Hematopoietic multipotent progenitor cell treated with erythropoietin and hydrocortisone succinate and interleukin-3 and kit ligand, for 17 days (in vitro differentiated cells): ENCODE data around the gene SOHLH1.

Experiments
- DNase-seq: peaks from one replicate; pipeline ENCODE4 v3.0.0-alpha.2; 2015; ENCODE audit warnings: low spot score

Gene SOHLH1

DNA sequence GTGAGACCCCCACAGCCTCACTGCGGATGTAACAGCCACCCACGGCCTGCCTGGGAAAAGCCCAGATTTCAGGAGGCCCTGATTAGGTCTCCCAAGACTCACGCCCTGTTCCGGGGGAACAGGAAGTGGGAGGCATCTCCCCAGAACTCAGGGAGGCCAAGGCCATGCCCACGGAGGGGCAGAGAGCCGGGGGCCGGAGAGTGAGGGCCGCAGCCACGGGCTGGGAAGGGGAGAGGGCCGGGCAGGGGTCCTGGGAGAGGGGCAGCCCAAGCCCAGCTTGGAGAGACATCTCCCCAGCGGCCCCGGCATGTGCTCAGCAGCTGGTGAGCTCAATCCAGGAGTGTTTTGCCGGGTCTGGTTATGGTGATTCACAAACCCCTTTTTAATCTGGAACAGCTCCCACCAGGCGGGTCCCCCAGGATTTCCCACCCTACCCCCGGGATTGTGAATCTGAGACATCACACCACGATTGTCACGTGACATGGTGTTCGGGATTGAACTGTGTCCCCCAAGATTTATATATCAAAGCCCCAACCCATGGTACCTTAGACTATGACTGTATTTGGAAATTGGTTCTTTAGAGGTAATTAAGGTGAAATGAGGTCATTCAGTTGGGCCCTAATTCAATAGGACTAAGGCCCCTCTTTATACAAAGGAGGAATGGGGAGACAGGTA, 29.3 kb upstream of the SOHLH1 start:
- no peak for DNase-seq

DNA sequence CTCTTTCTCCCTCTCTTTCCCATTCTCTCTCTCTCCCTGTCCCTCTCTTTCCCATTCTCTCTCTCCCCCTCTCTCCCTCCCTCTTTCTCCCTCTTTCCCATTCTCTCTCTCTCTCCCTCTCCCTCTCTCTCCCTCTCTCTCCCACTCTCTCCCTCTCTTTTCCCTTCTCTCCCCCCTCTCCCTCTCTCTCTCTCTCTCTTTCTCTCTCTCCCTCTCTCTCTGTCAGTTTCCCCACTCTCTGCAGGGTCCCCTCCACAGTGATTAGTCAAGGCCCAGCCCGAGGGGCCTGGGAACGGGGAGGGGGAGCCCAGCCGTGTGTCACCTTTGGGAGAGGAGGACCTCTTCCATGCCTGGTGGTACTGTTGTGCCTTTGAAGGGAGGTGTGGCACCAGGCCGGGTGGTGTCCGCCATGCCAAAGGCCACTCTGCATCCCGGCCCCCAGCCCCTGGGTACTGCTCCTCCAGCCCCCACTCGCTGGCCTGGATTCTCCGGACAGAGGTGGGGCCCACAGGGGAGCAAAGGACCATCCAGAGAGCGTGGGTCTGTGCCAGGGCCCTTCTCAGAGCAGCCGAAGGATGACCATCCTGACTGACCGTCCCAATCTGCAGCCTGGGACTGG, 28.1 kb upstream of the SOHLH1 start:
- DNase-seq, result no peak

DNA sequence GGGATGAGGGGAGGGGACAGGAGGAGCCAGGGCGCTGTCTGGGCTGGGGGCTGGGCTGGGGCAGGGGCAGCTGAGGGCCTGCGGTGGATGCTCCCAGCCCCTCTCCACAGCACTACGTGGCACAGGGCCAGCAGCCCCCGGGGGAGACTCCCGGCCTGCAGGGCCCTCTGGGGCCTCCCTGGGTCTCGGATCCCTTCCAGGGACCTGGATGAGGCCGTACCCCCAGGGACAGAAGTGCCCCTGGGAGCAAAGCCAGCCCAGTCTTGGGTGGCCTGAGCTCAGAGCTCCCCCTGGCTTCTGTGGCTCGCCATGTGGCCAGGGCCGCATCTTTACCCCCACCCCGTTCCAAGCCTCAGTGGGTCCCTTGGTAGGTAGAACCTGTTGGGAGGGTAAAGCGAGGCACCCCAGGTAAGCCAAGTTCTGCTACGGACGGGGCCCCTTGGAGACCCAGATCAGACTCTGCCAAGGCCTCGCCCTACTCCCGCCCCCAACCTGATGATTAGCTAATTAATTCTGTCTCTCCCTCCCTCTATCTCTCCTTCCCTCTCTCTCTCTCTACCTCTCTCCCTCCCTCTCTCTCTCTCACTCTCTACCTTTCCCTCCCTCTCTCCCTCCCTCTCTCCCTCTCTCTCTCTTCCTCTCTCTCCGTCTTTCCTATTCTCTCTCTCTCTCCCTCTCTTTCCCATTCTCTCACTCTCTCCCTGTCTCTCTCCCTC, 27.0 kb upstream of the SOHLH1 start:
- no peak for DNase-seq

DNA sequence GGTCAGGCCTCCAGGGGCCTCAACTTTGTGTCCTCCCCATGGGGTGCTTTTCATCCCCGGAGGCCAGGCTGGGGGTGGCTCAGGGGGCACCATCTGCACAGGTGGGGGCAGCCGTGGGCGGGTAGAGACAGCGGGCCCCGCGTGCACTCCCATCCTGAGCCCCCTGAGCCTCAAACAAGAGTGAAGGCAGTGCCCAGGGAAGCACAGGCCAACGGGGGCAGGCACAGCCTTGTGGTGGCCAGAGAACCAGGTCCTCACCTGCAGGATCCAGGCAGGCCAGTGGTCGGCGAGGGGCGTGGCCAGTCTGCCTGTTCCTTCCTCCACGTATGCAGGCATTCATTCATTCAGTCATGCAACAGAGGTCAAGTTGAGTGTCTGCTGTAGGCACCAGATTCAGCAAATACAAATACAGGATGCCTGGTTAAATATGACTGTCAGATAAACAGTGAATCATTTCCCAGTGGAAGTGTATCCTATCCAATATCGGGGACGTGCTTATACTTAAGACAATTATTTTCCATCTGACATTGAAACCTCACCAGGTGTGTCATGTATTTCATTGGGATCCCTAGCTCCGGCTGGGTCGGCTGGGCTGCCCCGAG, 25.0 kb upstream of the SOHLH1 start:
- DNase-seq, result no peak

DNA sequence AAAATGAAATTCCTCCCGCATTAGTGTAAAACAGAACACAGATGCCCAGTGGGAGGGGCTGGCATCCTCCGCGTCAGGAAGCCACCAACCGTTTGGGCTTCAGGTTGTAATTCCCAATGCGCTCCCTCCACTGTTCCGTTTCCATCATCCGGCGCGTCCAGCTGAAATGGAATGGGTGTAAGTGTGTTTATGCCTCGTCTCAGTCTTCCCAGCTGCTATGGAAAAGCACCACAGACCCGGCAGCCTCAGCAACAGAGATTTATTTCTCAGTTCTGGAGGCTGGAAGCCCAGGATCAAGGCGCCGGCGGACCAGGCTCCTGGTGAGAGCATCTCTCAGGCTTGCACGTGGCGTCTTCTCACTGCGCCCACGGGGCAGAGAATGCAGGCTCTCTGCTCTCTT, 23.1 kb upstream of the SOHLH1 start:
- DNase-seq, result no peak

DNA sequence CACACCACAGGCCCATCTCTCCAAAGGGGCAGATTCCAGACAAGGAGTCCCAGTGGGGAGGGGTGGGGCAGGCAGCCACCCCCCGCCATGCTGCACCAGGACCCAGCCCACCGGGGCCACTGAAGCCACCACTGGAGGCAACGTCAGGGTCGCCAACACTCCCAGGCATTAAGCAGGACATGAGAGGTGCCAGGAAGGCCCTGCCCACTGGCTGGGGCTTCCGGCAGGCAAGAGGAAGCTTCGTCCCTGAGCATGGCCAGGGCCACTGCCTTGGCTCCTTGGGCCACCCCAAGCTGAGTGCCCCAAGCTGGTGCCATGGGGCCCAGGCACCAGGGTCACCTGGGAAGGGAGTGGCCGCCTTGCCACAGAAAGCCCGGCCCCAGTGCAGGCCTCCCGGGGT, 20.2 kb upstream of the SOHLH1 start:
- no peak for DNase-seq

DNA sequence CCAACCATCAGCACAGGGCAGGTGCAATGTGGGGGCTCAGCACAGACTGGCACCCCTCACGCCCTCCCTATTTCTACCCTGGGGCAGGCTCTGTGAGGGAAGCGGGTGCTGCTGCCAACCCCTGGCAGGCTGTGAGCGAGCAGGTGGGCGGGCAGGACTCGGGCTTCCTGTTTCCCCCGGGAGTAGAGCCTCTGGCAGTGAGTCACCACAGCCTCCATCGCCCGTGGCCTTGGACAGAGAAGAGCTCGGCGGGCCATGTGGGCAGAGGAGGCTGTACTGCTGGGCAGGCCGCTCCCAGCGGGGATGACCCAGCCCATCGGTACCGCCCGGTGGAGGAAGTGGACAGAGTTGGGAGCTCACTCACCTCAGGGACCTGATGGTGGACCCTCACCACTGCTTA, 19.3 kb upstream of the SOHLH1 start:
- no peak for DNase-seq

DNA sequence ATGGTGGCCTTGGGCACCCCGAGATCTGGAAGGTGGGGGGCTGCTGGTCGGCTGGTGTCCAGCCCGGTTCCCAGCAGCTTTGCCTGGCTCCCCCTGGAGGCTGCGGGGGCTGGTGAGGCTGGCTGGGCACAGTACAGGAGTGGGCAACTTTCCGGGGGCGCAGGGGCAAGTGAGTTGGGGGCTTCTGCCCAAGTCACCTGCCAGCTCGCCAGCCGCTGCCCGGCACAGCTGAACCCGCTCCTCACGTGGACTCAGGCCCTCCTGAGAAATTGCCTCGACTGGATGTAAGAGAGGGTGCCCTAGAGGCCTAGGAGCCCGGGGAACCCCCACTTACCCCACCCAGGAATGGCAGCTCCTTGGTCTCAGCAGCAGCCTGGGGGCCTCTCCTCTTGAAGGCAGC, 18.1 kb upstream of the SOHLH1 start:
- DNase-seq, result no peak

DNA sequence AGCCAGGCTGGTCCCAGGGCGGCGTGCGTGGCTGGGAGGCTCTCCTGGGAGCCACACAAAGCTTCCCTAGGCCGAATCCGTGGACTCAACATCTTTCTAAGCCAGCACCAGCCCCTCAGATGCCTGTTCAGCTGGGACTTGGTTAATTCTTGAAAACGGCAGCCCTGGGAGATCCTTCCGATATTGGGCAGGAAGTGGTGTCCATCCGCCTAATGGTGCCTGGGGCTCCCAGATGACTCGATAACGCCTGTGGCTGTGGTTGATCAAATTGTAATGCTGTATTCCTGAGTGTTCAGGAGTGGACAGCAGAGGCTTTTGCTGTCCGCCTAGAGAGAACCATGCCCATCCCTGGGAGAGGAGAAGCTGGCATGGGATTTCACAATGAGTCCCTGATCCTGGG, 16.8 kb upstream of the SOHLH1 start:
- DNase-seq, result no peak

DNA sequence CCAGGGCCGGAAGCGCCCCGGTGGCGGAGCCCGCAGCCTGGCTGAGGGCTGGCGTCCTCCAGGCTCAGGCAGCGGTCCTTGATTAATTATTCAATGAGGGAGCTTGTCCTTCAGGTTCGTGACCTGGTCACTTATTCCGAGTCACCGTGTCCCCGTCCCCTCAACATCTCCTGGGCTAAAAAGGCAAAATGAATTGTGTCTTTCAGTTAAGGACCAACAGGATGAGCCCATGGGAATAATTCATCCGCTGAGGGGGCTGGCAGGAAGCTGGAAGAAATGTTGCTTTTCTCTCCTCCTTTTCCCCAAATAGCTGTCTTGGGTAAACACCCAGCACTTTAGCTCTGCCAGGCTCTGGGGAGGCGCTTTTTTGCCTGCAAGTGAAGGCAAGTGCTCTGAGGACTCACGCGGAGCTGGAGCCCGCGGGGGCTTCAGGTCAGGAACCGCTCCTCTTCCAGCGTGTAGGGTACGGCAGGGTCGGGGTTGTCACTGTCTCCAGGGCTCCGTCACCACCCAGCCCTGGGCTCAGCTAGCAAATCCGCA, 15.8 kb upstream of the SOHLH1 start:
- no peak for DNase-seq

DNA sequence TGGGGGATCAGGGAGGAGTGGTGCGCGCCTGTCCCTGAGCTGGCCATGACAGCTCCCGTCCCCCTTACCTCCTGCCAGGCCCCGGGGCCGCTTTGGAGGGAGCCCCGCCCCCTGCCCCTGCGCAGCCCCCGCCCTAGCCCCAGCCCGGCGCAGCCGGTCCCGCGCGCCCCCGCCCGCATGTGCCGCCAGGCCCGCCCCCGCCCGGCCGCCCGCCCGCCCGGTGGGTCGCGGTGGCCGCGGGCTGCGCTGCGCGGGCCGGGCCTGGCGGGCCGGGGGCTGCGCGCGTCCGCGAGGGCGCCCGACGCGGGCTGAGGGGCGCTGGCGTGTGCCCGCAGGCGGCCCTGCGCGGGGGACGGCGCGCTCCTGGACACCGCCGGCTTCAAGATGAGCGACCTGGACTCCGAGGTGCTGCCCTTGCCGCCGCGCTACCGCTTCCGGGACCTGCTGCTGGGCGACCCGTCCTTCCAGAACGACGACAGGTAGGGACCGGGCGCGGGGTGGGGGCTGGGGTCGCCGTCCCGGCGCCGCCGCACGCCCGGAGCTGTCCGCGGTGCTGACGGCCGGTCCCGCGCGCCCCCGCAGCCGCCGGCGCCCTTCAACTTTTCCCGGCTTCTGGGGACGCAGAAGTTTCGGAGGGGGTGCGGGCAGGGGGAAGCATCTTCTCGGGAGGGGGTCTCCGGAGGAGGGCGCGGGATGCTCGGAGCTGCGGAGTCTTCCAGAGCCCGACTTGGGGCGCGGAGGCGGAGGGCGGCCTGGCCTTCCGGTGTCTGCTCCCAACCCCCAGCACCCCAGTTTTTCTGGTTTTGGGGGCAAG, 15.2 kb upstream of the SOHLH1 start:
- DNase-seq, result no peak

DNA sequence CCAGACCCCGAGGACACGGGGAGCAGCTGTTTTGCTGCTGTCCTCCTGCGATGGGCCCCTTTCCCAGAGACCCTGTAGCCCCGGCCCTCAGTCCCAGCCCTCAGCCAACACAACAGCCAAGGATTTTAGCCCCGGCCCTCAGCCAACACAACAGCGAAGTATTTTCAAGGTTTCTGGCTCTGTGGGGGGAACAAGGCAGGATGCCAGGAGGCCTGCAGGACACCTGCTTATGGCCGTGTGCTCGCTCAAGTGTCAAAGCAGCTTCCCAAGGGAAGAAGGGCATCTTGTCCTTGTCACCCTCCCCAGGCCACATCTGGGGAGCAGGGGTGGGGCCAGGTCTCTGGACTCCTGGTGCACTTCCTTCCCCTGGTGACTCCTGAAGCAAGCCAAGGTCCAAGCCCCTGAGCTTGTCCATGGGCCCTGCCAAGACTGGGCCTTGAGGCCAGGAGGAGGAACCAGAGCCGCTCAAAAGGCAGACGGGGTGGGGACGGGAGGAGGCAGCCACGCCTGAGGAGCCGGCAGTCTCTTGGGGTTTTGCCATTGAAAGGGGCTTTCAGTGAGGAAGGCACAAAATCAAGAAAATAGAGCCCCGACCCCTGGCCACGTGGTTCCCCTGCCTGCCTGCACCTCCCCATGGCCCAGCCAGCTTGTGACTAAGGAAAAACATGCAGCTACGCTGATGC, 13.5 kb upstream of the SOHLH1 start:
- no peak for DNase-seq

DNA sequence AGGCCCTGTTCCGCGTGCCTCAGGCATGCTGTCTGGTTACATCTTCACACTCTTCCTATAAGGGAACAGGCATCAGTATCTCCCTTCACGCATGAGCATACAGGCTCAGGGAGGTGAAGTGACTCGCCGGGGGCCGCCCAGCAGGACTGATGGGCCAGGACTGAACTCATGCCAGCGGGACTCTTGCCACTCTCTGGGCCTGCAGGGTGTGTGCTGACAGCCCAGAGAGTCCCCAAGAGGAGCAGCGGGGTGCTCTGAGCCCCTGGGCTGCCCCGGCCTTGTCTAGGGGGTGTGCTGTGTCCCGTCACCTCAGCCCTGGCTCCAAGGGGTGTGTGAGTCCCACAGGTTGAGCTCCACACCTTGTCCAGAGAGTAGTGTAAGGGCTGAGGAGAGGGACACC, 12.6 kb upstream of the SOHLH1 start:
- no peak for DNase-seq

DNA sequence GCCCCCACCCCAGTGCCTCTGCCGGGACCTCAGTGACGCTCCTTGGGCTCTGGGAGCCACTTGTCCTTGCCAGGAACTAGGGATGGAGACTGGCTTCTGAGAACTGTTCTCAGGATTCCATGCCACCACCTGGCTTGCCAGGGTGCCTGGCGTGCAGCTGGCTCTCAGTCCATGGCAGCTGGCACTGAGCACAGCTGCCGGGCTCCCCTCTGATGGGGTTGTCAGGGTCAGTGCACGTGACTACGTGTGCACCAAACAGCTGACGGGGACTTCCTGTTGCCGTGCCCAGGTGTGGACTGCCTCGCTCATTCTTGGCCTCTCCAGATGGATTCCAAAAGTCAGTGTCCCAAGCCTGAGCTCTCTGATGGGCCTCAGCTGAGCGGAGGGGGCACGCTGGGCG, 12.1 kb upstream of the SOHLH1 start:
- DNase-seq, result no peak

DNA sequence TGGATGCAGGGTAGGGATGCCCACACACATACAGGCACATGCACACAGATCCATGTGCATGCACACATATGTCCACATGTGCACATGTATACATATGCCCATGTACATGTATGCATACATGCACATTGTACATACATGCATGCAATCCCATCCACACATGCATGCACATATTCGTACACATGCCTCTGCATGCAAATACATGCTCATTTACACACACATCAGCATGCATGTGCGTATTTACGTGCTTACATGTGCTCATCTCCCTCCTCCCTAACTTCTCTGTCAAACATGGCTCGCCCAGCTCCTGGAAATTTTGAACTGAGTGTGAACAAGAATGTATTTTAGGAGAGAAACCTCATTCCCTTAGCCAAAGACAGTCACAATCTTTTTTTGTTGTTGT, 8.9 kb upstream of the SOHLH1 start:
- DNase-seq, result no peak

DNA sequence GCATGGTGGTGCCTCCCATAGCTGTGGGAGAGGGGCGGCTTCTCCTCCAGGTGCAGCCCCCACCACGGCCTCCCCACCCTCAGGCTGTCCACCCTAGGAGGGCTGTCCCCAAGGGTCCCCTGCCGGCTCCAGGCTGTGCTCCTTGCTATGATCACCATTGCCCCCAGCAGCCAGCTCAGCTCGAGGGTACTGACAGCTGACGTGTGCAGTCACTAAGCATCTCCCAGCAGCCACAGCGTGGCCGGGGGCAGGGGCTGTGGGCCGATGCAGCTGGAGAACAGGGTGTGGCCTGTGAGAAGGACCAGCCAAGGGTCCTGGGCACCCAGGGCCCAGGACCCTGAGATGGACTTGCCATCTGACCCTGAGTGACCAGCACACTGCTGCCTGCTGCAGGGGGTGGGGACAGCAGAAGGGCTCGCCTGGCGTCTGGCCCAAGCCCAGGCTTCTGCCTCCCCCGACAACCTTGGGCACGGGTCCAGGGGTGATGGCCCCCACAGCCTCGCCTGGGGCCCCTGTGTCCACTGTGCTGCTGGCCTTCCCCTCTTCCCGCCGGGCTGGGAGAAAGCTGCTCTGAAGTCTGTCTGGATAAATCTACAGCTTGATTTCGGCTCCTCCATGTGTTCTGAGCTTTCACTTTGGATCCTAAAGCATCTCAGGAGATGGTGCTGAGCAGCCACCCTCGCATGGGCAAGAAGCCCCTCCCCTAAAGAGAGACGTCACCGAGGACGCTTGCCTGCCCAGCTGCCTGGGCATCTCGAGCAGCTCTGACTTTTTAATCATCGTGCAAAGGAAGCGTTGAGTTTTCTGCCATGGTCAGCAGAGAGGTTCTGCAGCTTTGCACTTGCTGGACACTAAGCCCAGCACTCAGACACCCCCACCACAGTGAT, 8.2 kb upstream of the SOHLH1 start:
- no peak for DNase-seq

DNA sequence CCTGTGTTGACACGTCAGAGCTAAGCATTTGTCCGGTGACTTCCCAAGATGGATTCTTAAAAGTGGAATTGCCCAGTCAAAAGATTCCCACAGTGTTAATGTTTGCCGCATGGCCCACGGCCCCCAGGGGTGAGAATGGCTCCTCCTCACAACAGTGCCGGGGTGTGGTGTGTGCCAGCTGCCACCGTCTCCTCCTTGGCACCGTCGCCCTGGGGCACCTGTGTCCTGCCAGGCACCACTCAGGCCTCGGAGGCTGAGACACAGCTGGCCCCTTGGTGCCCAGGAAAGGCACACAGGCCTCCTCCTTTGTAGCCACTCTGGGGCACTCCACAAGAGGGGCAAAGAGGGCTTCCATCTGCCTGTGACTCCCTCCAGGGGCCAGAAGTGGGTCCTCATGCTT, 7.0 kb upstream of the SOHLH1 start:
- DNase-seq, result no peak

DNA sequence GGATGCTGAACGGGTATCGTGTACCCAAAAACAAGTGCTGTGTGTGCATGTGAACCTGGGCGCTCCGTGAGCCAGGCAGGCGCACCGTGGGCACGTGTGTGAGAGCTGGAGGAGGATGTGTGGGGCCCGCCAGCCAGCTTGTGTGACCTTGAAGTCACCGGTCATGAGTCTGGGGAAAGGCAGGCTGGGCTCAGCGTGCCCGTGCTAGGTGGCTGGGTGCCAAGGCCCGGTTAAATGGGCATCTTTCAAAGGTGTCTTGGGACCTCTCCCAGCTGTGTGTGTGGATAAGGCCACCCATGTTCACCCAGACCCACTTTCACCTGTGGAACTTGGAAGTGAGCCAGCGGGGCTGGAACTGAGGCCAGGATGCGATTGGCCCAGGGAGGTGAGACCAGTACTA, 6.1 kb upstream of the SOHLH1 start:
- DNase-seq, result no peak

DNA sequence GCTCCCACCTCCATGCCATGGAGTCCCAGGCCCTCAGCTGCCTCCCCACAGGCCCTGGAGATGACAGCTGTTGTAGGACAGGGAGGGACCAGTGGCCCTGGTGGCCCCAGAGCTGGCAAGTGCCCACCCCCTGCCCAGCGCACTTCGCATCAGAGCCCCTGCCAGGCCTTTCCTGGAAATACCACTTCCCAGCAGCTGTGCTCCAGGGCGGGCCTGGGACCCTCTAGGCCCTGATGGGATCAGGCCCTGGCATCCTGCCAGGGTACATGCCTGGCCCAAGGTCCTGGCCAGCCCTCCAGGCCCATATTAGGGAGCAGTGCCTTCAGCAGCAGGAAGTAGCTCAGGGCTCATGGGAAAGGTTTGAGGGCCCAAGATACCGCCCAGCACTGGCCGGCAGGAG, 5.2 kb upstream of the SOHLH1 start:
- no peak for DNase-seq

DNA sequence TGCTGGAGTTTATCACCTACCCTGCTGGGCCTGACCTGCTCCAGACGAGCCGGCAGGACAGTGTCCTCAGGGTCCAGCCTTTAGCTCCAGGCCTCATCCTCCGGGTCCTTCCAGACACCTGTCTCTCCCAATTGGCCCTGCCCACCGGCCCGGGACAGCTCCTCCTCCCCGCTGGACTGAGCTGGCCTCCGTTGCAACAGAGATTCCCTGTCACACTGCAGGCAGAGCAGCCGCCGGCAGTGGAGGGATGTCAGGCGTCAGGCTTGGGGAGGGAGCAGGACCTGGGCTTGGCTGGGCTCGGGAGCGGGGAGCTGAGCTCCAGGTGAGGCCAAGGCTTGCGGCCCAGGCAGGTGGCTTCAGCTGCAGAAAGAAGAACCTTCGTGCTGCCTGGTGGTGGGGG, 4.4 kb upstream of the SOHLH1 start:
- DNase-seq, result no peak
